SK-N-MC (cell line): ENCODE data around the gene MYRFL.

Experiments used
- EZH2 ChIP-seq: fragments of 200-600 bp; sonication (generic); IDR thresholded peaks from one replicate; pipeline ENCODE4 v1.6.1; 2017; ENCODE audit warnings: antibody characterized with exemption
- POLR2AphosphoS5 ChIP-seq: IDR thresholded peaks from 2 replicates; pipeline ENCODE4 v1.6.1; 2012; ENCODE audit warnings: mild to moderate bottlenecking, low read depth, low read length, borderline replicate concordance

GRCh38 chr12:69875416-69875935 lies 50.4 kb downstream of the MYRFL start:
- no peak for TF ChIP-seq POLR2AphosphoS5
- no peak for TF ChIP-seq EZH2
